ENCODE results near the gene BCL11B. TPM values are rescaled to one million over a fixed set of nuclear protein-coding genes. Genes with fewer than 3 reads are reported as not detected.

BCL11B gene
- total and polyA plus RNA-seq, 9 of the 15 experiments (the other 6 are each of a cell fraction or from before 2014, with no cell fraction given): 0.09 TPM; not detected in 8

GRCh38 chr14:99208318-99208717, 63.7 kb downstream of the BCL11B start:
- Histone ChIP-seq H3K4me2 (ENCODE audit: insufficient read depth, low read length) (no peak overlapping the region), H3K4me3 (no peak overlapping the region), H3K9me3 (replicated peaks; ENCODE audit: control insufficient read depth, insufficient read depth, low read depth, low read length) (no peaks in the 10 kb centered on the region), H3K9me1 (ENCODE audit: control insufficient read depth, insufficient read depth, low read length) (no peaks in the 10 kb centered on the region), H4K20me1 (replicated peaks; ENCODE audit: control insufficient read depth, insufficient read depth, low read length) (no peaks in the 10 kb centered on the region; the same call in 1 of the 2 replicates), H3K36me3 (ENCODE audit: control insufficient read depth, insufficient read depth, low read length) (no peaks in the 10 kb centered on the region), H3K27me3 (ENCODE audit: control insufficient read depth in 2 of 2, insufficient read depth in 2 of 2, low read length in 2 of 2) (no peaks in the 10 kb centered on the region), H3K79me2 (ENCODE audit: control insufficient read depth, insufficient read depth, low read length) (no peaks in the 10 kb centered on the region), H3K4me1 (replicated peaks in 1 of 2; ENCODE audit: control insufficient read depth in 2 of 2, insufficient read depth in 2 of 2, low read length in 2 of 2) (no peaks in the 10 kb centered on the region), H3K27ac (ENCODE audit: extremely low read depth, low read depth, low read length) (no peak overlapping the region), H3K9ac (ENCODE audit: insufficient read depth in 1 of 2, low read depth in 2 of 2, low read length in 2 of 2) (no peak overlapping the region), H2AFZ (ENCODE audit: low read depth, low read length) (no peak overlapping the region)
- intact Hi-C loops (cut with micrococcal nuclease): no loop called here
- ChIA-PET CTCF (ENCODE audit: low intra/inter-chr PET ratio) (no interaction called here), POLR2A (interaction anchor here (0.6 kb wide), 1 partner anchor 32 kb away, joined by 3 read pairs; no protein-coding TSS in a partner anchor)
- FAIRE-seq (no peak), ATAC-seq (no peak), DNase-seq (ENCODE audit: extremely low read depth in 1 of 4, low spot score in 3 of 4) (no peak)
- no TSS peak for BruUV-seq (replicated peaks)
- in situ Hi-C loops (cut with MboI): no loop called here
- 0% methylated on average over 9 of the region's 9 CpGs for WGBS (ENCODE audit: insufficient coverage, low coverage, missing lambda C conversion rate)
- no peak for TF ChIP-seq ZNF318 (IDR thresholded peaks at IDR 0.05; ENCODE audit: borderline replicate concordance in 1 of 2, low read depth in 1 of 2)
- no peak for TF ChIP-seq ZFP91 (CRISPR knock-in tag; IDR thresholded peaks at IDR 0.05)
- TF ChIP-seq ZNF124 (CRISPR knock-in tag; IDR thresholded peaks at IDR 0.05): no peak
- TF ChIP-seq ZNF347 (CRISPR knock-in tag; IDR thresholded peaks at IDR 0.05; ENCODE audit: low read depth): no peak
- no peak for TF ChIP-seq SAP30 (IDR thresholded peaks at IDR 0.05; ENCODE audit: borderline replicate concordance, insufficient read depth, low read depth, low read length, poor library complexity, severe bottlenecking)
- no peak for TF ChIP-seq PTRF (tag; IDR thresholded peaks at IDR 0.05)
